ENCODE results near the gene NBPF15. TPM values are rescaled to one million over a fixed set of nuclear protein-coding genes. Genes with fewer than 3 reads are reported as not detected.

Gene NBPF15
- total and polyA plus RNA-seq, 11 donors = 5.6 to 16.9 (median 9.3) TPM

Other genes starting within 250 kb of the NBPF15 start
- gene PPIAL4E, start 88.0 kb downstream of the NBPF15 start, total RNA-seq = not detected
- gene PPIAL4E, start 88.0 kb downstream of the NBPF15 start, polyA plus RNA-seq = not detected
- gene PPIAL4F, start 131.2 kb upstream of the NBPF15 start, total RNA-seq = not detected
- not detected for gene PPIAL4F, start 131.2 kb upstream of the NBPF15 start, polyA plus RNA-seq